GM18519 (cell line): ENCODE data around the gene CTU1.
"Not testable (repeated sequence)": the region's sequence is repeated elsewhere in the genome, so short reads cannot be mapped to it uniquely, and the experiment has no call there.

Experiments used
- ATAC-seq: cut with Tn5 transposase; IDR thresholded peaks from one replicate; pipeline ENCODE4 v1.9.1; 2021; ENCODE audit warnings: mild to moderate bottlenecking, moderate library complexity; ENCODE audit not compliant: unreplicated experiment, low FRiP score

Gene CTU1

DNA sequence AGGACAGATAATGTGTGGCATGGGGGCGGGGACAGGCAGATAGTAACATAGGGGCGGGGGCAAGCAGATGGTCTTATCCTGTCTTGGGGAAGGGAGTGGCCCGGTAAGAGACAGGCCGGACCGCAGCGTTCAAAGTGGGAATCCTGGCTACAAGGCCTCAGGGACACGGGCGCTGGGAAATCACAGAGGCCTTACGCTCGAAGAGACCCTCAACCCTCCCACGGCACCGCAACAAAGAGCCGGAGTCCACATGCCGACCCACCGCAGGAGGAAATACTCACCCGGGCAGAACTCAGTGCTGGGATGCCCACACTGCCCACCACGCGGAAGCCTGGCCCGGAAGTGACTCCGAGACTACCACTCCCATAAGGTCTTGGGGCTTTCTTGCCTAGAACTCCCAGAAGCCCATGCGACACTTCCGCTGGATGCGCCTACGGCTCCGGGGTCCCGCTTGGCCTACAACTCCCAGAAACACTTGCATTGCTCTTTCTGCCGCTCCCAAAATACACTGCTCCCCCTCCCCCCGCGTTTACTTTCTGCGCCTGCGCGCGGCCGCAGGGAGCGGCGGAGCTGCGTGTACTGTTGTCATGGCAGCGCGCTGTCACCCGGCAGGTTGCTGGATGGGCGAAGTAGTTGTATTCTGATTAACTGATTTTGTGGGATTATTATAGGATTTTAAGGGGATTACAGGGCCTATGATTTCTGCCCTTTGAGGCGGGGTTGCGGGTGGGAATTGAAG lies at the start of gene CTU1:
TSS of gene CTU1 (minus strand) at position 344 of the 739 bp plus-strand sequence. CDS start 3,840 bp downstream, outside the sequence.
- ATAC-seq: peak; percentile 85

DNA sequence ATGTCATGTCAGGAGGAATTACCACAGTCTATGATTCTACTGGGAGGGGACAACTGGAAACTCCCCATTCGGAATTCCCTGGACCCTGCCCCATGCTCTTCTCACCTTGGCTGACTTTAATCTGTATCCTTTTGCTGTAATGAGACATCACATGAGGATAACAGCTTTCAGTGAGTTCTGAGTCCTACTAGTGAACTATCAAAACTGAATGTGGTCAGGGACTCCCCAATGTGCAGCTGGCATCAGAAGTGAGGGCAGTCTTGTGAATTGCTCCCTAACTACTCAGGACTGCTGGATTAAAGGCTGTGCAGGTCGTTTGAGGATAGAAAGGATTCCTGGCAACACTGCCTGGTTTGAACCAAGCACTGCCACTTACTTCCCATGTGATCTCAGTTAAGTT lies 49.1 kb upstream of the CTU1 start:
- no peak for ATAC-seq

DNA sequence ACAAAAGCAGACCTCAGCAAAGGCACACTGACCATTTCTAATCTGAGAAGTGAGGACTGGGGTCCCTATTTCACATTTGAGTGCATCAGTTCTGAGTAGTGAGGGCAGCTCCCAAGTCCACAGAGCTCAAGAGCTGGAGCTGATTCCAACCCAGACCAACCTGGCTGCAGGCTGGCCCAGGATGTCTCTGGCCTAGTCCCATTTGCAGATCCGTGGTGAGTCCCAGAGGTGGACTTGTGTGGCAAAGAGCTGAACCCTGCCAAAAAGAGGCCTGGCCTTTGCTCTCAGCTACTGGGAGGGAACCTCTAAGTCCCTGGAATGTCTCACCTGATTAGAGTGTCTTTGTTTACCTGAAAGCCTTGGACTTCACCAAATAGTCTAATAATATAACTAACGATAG lies 48.5 kb upstream of the CTU1 start:
- ATAC-seq: no peak

DNA sequence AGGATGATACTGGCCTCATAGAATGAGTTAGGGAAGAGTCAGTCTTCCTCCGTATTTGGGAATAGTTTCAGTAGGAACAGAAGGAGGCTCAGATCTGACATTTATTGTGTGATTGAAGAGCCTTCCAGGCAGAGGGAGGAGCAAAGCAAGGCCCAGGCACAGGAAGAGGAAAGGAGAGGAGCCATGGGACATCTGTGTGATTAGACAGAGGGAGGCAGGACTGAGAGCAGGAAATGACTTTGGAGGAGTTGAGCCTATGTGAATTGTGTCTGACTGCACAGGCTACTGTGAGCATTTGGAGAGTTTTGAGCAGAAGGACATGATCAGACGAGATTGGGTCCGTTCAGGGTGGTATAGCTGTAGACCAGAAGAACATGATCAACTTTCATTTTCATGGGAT lies 42.4 kb upstream of the CTU1 start:
- ATAC-seq: no peak

DNA sequence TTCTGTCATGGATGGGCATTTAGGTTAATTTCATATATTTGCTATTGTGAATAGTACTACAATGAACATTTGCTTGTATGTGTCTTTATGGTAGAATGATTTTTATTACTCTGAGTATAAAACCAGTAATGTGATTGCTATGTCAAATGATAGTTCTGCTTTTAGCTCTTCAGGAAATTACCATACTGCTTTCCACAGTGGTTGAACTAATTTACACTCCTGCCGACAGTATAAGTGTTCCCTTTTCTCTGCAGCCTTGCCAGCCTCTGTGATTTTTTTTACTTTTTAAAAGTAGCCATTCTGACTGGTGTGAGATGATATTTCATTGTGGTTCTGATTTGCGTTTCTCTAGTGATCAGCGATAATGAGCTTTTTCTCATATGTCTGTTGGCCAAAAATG lies 40.4 kb upstream of the CTU1 start:
- ATAC-seq: no peak

DNA sequence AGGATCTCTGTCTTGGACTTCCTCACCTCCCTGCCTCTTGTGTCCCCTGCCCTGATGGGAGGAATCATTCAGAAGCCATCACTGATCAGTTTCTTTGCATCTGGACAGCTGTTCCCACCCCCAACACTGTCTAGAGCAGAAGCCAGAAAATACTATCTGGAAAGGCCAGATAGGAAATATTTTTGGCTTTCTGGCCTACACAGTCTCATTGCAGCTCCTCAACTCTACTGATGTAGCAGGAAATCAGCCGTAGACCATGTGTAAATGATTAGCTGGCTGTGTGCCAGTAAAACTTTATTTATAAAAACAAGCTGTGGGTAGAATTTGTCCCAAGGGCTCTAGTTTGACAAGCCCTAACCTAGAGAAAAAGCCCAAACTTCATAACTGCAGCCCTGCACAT lies 39.5 kb upstream of the CTU1 start:
- no peak for ATAC-seq

DNA sequence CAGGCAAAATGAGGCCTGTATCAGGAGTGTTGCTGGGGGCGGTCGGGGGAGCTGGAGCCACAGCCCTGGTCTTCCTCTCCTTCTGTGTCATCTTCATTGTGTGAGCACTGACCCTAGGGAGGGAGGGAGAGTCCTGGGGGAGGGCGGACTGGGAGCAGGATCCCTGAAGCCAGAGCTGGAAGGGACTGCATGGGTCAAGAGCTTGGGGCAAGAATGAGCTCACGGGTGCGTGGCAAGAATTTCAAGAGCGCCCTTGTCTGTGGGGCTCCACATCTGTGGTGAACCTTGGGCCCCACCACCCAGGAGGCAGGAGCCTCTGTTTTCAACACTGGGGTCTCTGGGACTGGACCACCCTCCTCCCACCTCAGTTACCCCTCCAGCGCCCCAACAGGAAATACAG lies 38.5 kb upstream of the CTU1 start:
- no peak for ATAC-seq

DNA sequence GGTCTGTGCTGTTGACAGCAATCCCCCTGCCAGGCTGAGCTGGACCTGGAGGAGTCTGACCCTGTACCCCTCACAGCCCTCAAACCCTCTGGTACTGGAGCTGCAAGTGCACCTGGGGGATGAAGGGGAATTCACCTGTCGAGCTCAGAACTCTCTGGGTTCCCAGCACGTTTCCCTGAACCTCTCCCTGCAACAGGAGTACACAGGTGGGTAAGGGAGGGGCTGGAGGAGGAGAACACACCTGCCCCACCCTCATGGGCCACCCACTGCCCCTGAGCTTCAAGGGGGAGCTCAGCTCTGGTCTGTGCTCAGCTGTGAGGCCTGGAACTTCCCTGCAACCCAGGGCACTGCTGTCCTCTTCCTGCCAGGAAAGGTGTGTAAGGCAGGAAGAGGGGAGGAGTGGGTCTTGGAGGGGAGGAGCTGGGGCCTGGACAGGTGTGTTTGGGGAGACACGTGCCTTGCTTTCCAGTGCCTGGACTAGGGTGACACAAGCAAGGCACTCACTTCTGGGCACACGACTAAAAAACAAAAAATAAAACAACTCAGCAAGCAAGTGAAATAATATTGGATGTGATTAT lies 37.8 kb upstream of the CTU1 start:
- ATAC-seq: no peak

DNA sequence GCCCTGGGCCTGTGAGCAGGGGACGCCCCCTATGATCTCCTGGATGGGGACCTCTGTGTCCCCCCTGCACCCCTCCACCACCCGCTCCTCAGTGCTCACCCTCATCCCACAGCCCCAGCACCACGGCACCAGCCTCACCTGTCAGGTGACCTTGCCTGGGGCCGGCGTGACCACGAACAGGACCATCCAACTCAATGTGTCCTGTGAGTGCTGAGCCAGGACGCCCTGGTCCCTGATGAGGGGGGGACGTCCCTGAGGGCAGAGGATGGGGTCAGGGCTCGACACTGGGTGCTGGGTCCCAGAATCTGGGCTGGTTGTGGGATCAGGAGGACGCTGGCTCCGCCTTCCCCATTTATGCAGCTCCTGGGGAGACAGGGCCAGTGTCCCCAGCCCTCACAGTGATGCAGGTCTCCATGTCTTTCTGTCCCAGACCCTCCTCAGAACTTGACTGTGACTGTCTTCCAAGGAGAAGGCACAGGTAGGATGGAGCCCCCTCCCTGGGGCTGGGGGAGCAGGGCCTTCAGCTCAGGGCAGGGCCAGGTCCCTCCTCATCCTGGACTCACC lies 36.4 kb upstream of the CTU1 start:
- no peak for ATAC-seq

DNA sequence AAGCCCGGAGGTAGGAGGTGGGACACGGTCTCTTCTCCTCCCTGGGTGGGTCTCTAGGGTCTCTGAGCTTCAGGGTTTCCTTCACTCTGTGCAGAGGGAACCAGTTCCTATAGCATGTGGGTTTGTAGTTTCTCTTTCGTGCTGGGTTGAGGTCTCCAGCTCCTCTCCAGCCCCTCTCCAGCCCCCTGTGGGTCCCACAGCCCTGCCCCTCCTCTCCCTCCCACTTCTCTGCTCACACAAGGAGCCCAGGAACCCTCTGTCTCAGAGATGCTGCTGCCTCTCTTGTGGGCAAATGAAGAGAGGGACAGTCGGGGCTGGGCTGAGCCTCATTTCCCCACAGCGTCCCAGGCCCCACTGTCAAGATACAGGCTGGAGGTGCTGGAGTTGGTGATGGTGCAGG lies 35.3 kb upstream of the CTU1 start:
- ATAC-seq: no peak

DNA sequence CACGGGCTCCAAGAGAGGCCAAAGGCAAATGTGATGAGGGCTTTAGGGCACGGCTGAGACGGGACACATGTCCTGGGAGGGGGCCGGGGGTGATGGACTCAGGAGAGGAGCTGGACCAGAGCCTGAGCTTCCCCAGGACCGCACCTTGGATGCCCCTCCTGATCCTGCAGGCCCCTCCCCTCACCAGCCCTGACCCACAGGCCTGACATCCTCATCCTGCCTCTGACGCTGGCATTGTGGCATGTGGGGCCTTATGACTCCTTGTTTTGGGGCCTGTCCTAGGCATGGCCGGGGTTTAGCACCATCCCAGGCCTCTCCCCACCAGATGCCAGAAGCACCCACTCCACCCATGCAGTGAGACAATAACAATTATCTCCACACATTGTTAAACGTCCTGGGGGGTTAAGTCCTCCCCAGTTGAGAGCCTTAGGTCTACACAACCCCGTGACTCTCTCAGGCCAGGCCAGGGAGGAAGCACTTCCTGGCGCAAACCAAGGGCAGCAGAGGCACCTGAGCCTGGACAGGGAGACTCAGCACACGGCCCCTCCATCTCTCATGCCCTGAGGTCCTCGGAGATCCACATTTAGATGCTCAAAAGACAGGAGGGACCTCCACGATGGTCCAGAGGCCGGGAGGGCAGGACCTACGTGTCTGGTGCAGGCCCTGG lies 34.7 kb upstream of the CTU1 start:
- not testable (repeated sequence) for ATAC-seq

DNA sequence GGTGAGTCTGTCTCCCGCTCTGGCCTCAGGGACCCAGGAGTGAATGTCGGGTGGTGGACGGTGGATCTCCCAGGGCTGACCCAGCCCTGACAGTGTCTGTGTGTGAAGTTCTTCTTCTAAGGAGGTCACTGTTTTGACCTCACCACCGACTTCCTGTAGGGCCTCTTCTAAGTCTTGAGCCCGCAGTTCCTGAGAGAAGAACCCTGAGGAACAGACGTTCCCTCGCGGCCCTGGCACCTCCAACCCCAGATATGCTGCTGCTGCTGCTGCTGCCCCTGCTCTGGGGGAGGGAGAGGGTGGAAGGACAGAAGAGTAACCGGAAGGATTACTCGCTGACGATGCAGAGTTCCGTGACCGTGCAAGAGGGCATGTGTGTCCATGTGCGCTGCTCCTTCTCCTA lies 33.9 kb upstream of the CTU1 start, which contains the start of gene SIGLEC7:
TSS of gene SIGLEC7 (plus strand) at position 183 of the 400 bp plus-strand sequence. CDS start at position 252, 69 bp downstream.
- no peak for ATAC-seq

DNA sequence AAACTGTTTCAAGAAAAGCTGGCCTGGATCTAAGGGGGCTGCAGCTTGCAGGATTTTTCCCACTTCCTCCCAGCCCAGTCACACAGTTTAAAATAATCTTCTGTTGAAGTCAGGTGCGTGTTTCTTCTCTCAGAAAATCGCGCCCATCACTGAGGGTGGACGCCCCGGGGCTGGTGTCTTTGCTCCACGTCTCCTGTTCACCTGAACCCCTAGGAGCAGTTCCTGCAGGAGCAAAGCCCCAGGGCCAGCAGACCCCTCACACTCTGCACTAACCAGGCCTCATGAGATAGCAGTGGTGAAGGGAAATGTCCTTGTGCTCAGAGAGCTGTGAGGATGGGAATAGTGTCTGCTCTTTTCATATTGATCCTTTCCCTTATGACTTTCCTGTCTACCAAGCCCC lies 33.0 kb upstream of the CTU1 start:
- ATAC-seq: no peak

DNA sequence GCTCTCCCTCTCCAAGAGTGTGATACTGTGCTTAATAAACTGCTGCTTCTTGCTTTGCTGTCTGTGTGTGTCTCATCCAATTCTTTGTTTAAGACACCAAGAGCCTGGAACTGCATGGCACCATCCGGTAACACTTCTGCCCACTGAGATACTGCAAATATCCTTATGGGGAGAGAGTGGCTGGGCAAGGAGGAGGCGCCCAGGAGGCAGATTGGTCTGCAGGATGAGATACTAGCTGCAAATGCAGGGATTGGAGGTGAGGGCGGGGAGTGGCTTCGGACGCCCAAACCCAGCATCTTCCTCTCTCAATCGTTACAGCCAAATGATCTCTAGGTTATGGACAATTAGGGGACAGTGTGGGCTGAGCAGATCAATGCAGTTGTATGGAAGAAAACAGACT lies 32.2 kb upstream of the CTU1 start:
- ATAC-seq: no peak

DNA sequence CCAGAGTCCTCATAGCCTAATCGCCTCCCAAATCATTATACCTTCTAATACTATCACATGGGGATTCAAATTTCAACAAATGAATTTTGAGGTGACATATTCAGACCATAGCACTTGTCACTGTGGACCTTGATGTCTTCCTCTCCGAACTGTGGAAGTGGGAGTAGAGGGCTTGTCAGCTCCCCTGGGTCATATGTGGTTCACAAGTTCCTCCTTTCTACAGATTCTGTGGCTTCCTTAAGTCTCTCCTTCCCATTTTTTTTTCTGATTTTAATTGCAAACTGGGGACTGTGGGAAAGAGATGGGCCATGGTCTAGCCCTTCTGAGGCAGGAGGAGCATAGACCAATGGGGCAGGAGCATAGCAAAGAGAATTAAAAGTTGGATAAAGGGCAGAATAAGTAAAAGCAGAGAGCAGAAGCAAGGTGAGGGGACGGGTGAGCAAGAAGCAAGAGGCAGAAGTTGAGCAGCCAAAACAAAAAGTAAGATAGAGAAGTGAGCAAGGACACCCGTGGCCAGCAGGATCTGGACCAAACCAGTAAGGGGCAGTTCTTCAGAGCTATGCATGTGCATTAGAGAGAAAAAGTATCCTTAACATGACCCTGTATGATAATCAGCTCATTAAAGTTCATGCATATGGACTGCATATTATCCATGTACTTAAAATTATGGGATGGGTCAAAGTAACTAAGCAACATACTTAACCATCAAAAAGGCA lies 31.2 kb upstream of the CTU1 start:
- ATAC-seq: no peak

DNA sequence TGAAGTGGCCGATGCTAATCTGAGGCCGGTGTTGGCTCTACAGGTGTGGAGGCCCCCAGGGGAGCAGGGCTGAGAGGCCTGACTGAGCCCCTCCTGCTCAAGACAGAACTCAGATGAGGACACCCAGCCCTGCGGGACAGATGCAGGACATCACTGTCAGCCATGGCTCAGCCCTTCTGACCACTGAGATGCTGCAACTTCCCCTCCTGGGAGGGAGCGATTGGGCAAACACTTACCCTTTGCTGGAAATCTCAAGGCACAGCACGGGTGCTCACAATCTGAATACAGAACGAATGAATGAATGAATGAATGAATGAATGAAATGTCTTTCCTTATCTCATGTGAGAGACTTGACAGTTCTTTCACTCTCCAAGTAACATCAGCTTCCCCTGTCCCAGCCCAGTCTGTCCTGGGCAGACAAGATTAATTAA lies 30.4 kb upstream of the CTU1 start:
- ATAC-seq: no peak

DNA sequence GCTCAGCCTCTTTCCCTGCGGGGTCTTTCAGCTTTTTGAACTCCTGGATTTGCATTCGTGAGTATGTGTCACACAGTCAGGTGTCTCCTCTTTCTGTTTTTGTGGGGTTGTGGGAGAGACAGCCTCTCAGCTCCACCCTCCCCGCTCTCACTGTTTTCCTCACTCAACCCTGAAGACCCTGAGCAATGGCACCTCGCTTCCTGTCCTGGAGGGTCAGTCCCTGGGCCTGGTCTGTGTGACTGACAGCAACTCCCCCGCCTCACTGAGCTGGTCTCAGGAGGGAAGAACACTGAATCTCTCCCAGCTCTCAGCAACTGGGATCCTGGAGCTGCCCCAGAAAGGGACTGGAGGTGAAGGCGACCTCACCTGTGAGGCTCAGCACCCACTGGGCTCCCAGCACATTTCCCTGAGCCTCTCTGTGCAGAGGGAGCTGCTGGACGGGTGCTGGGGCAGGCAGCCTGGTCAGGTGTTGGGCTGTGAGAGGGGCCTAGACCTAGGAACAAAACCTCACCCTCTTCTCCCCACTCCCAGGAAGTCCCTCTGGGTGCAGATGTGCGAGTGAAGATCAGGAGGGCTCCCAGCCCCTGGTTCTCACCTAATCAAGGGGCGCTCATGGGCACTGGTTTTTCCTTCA lies 29.7 kb upstream of the CTU1 start:
- no peak for ATAC-seq

DNA sequence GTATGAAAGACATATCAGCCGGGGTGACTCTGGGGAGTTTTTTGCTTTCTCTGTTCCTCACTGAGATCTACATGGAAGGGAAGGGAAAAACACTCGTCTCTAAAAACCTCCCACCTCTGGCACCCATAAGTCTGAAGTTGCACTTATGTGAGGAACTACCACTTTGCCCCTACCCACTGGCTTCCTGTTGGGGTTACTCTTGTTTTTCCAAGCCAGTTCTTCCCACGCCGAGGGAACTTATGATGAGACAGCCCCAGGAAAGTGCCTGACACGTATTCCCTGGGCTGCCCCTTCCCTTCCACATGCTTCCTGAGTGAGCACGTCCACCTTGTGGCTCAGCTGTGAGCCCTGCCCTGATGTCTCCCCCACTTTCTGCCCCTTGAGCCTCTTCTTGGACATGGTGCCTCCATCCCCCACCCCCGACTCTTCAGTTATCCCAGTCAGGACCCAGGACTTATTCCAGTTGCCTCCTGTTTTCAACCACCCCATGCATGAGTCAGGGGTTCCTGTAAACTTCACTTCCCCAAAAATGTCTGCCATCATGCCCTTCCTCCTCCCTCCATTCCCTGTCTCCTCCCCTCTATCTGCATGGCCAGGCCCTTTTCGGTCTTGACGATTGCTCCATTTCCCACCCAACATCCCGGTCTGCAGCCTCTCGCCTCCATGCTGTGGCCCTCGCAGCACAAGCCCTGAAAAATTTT lies 28.8 kb upstream of the CTU1 start:
- ATAC-seq: no peak

DNA sequence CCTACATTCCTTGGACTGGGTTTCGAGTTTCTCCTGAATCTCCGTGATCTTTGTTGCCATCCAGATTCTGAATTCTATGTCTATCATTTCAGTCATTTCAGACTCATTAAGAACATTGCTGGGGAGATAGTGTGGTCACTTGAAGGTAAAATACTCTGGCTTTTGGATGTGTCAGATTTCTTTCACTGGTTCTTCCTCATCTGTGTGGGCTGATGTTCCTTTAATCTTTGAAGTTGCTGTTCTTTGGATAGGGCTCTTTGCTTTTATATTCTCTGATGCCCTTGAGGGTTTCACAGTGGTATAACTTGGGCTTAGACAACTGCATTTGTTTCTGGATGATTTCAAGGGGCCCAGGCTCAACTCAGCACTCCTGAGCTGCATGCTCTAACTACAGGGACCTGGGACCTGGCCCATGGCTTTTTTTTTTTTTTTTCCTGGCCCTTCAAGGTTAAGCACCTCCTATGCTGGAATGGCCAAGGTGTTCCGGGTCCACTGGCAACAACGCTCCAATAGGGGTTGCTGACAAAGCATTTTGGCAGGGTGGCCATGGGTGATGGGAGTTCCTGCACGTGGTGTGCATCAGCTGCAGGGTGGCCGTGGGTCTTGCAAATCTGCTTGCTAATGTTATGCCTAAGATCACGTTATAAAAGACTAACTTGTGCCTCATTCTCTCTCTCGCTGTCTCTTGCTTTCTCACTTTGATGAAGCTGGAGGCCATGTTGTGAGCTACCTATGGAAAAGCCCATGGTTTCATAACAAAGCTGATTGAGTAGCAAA lies 28.0 kb upstream of the CTU1 start:
- no peak for ATAC-seq
